ENCODE measurements around the gene NKX1-1.

NKX1-1 gene

GRCh38 chr4:1362046-1362445, 44.2 kb downstream of the NKX1-1 start:
- Histone ChIP-seq H3K4me3 (ENCODE audit: low read depth, low read length) (no peak overlapping the region), H3K14ac (ENCODE audit: low read length) (no peak overlapping the region), H3K9me3 (ENCODE audit: insufficient read depth, low read depth, low read length) (no peaks in the 10 kb centered on the region), H3K4ac (ENCODE audit: low read depth, low read length) (no peak overlapping the region), H2BK120ac (ENCODE audit: insufficient read depth, low read length, poor library complexity) (no peak overlapping the region), H3K79me2 (ENCODE audit: control insufficient read depth, insufficient read depth, low read length, poor library complexity) (no peaks in the 10 kb centered on the region), H3K27ac (ENCODE audit: low read depth, low read length) (no peak overlapping the region), H4K91ac (ENCODE audit: low read depth, low read length) (no peak overlapping the region), H3K79me1 (ENCODE audit: low read length) (no peaks in the 10 kb centered on the region), H3K4me2 (ENCODE audit: low read length) (no peak overlapping the region), H3K18ac (ENCODE audit: low read length) (no peak overlapping the region), H2AK5ac (ENCODE audit: low read length) (no peak overlapping the region), H3K36me3 (ENCODE audit: control insufficient read depth in 1 of 2, insufficient read depth in 2 of 2, low read length in 2 of 2) (peaks cover 28 to 36% of the 10 kb centered on the region in 2 experiments), H3K9ac (ENCODE audit: low read length) (no peak overlapping the region), H4K8ac (ENCODE audit: low read depth, low read length) (no peak overlapping the region), H3K23ac (ENCODE audit: low read length) (no peak overlapping the region), H2BK5ac (ENCODE audit: low read depth, low read length, poor library complexity) (no peak overlapping the region), H3K27me3 (ENCODE audit: insufficient read depth, low read length) (no peaks in the 10 kb centered on the region), H4K12ac (ENCODE audit: low read depth, low read length) (no peak overlapping the region), H3K4me1 (ENCODE audit: control insufficient read depth in 1 of 2, insufficient read depth in 2 of 2, low read length in 2 of 2) (no peaks in the 10 kb centered on the region), H2BK12ac (ENCODE audit: low read length) (no peak overlapping the region), H2AFZ (ENCODE audit: insufficient read depth, low read length, poor library complexity) (no peak overlapping the region)
- no CpG with 5 or more reads among the region's 10 CpGs for WGBS (ENCODE audit: extremely low coverage, insufficient coverage, insufficient read length)
- DNase-seq = no peak

- no peak overlapping the region for H4K12ac ChIP-seq (ENCODE audit: low read depth, low read length)
- H3K79me1 ChIP-seq (ENCODE audit: low read length) = no peaks in the 10 kb centered on the region
- H3K4ac ChIP-seq (ENCODE audit: low read depth, low read length) = no peak overlapping the region
- H2BK12ac ChIP-seq (ENCODE audit: low read length) = no peak overlapping the region
- no CpG with 5 or more reads among the region's 18 CpGs for WGBS (ENCODE audit: extremely low coverage, insufficient coverage, insufficient read length)
- H3K18ac ChIP-seq (ENCODE audit: low read length) = no peak overlapping the region
- no peak overlapping the region for H3K14ac ChIP-seq (ENCODE audit: low read length)
- H4K8ac ChIP-seq (ENCODE audit: low read depth, low read length) = no peak overlapping the region
- no peaks in the 10 kb centered on the region for H3K79me2 ChIP-seq (ENCODE audit: control insufficient read depth, insufficient read depth, low read length, poor library complexity)
- H2BK120ac ChIP-seq (ENCODE audit: insufficient read depth, low read length, poor library complexity) = no peak overlapping the region
- H4K91ac ChIP-seq (ENCODE audit: low read depth, low read length) = no peak overlapping the region
- H3K4me1 ChIP-seq (ENCODE audit: control insufficient read depth in 1 of 2, insufficient read depth in 2 of 2, low read length in 2 of 2) = no peaks in the 10 kb centered on the region
- H3K9ac ChIP-seq (ENCODE audit: low read length) = no peak overlapping the region
- no peak overlapping the region for H2AFZ ChIP-seq (ENCODE audit: insufficient read depth, low read length, poor library complexity)
- H2AK5ac ChIP-seq (ENCODE audit: low read length) = no peak overlapping the region
- no peak overlapping the region for H3K4me2 ChIP-seq (ENCODE audit: low read length)
- H3K36me3 ChIP-seq (ENCODE audit: control insufficient read depth in 1 of 2, insufficient read depth in 2 of 2, low read length in 2 of 2) = peaks cover 32 to 35% of the 10 kb centered on the region in 2 experiments
- no peak overlapping the region for H3K4me3 ChIP-seq (ENCODE audit: low read depth, low read length)
- no peak overlapping the region for H3K23ac ChIP-seq (ENCODE audit: low read length)
- H3K27me3 ChIP-seq (ENCODE audit: insufficient read depth, low read length) = no peaks in the 10 kb centered on the region
- no peaks in the 10 kb centered on the region for H3K9me3 ChIP-seq (ENCODE audit: insufficient read depth, low read depth, low read length)
- no peak for DNase-seq
- H3K27ac ChIP-seq (ENCODE audit: low read depth, low read length) = no peak overlapping the region
- no peak overlapping the region for H2BK5ac ChIP-seq (ENCODE audit: low read depth, low read length, poor library complexity)
Measured at GRCh38 chr4:1361431-1361830, 44.8 kb downstream of the NKX1-1 start.

GRCh38 chr4:1360423-1361283, 45.6 kb downstream of the NKX1-1 start:
- Histone ChIP-seq H3K4me3 (ENCODE audit: low read depth, low read length) (no peak overlapping the region), H3K9ac (ENCODE audit: low read length) (no peak overlapping the region), H4K12ac (ENCODE audit: low read depth, low read length) (no peak overlapping the region), H3K4ac (ENCODE audit: low read depth, low read length) (no peak overlapping the region), H3K18ac (ENCODE audit: low read length) (no peak overlapping the region), H4K91ac (ENCODE audit: low read depth, low read length) (no peak overlapping the region), H3K79me2 (ENCODE audit: control insufficient read depth, insufficient read depth, low read length, poor library complexity) (no peaks in the 10 kb centered on the region), H3K23ac (ENCODE audit: low read length) (no peak overlapping the region), H3K4me2 (ENCODE audit: low read length) (no peak overlapping the region), H3K79me1 (ENCODE audit: low read length) (no peaks in the 10 kb centered on the region), H4K8ac (ENCODE audit: low read depth, low read length) (no peak overlapping the region), H2BK12ac (ENCODE audit: low read length) (no peak overlapping the region), H3K4me1 (ENCODE audit: control insufficient read depth in 1 of 2, insufficient read depth in 2 of 2, low read length in 2 of 2) (no peaks in the 10 kb centered on the region), H3K36me3 (ENCODE audit: control insufficient read depth in 1 of 2, insufficient read depth in 2 of 2, low read length in 2 of 2) (peaks cover 36 to 38% of the 10 kb centered on the region in 2 experiments), H3K9me3 (ENCODE audit: insufficient read depth, low read depth, low read length) (no peaks in the 10 kb centered on the region), H3K14ac (ENCODE audit: low read length) (no peak overlapping the region), H3K27ac (ENCODE audit: low read depth, low read length) (no peak overlapping the region), H2AK5ac (ENCODE audit: low read length) (no peak overlapping the region), H2BK120ac (ENCODE audit: insufficient read depth, low read length, poor library complexity) (no peak overlapping the region), H2AFZ (ENCODE audit: insufficient read depth, low read length, poor library complexity) (no peak overlapping the region), H2BK5ac (ENCODE audit: low read depth, low read length, poor library complexity) (no peak overlapping the region), H3K27me3 (ENCODE audit: insufficient read depth, low read length) (no peaks in the 10 kb centered on the region)
- WGBS (ENCODE audit: extremely low coverage, insufficient coverage, insufficient read length) = no CpG with 5 or more reads among the region's 29 CpGs
- no peak for DNase-seq

- Histone ChIP-seq H3K79me1 (ENCODE audit: low read length) (no peaks in the 10 kb centered on the region), H4K8ac (ENCODE audit: low read depth, low read length) (no peak overlapping the region), H4K91ac (ENCODE audit: low read depth, low read length) (no peak overlapping the region), H3K4me1 (ENCODE audit: control insufficient read depth in 1 of 2, insufficient read depth in 2 of 2, low read length in 2 of 2) (no peaks in the 10 kb centered on the region), H3K27me3 (ENCODE audit: insufficient read depth, low read length) (no peaks in the 10 kb centered on the region), H2AFZ (ENCODE audit: insufficient read depth, low read length, poor library complexity) (no peak overlapping the region), H2BK12ac (ENCODE audit: low read length) (no peak overlapping the region), H4K12ac (ENCODE audit: low read depth, low read length) (no peak overlapping the region), H2BK5ac (ENCODE audit: low read depth, low read length, poor library complexity) (no peak overlapping the region), H3K18ac (ENCODE audit: low read length) (no peak overlapping the region), H2AK5ac (ENCODE audit: low read length) (no peak overlapping the region), H3K4me2 (ENCODE audit: low read length) (no peak overlapping the region), H3K23ac (ENCODE audit: low read length) (no peak overlapping the region), H3K27ac (ENCODE audit: low read depth, low read length) (no peak overlapping the region), H3K9me3 (ENCODE audit: insufficient read depth, low read depth, low read length) (no peaks in the 10 kb centered on the region), H2BK120ac (ENCODE audit: insufficient read depth, low read length, poor library complexity) (no peak overlapping the region), H3K4me3 (ENCODE audit: low read depth, low read length) (no peak overlapping the region), H3K36me3 (ENCODE audit: control insufficient read depth in 1 of 2, insufficient read depth in 2 of 2, low read length in 2 of 2) (peaks cover 43 to 45% of the 10 kb centered on the region in 2 experiments), H3K9ac (ENCODE audit: low read length) (no peak overlapping the region), H3K14ac (ENCODE audit: low read length) (no peak overlapping the region), H3K4ac (ENCODE audit: low read depth, low read length) (no peak overlapping the region), H3K79me2 (ENCODE audit: control insufficient read depth, insufficient read depth, low read length, poor library complexity) (no peaks in the 10 kb centered on the region)
- no peak for DNase-seq
- no CpG with 5 or more reads among the region's 16 CpGs for WGBS (ENCODE audit: extremely low coverage, insufficient coverage, insufficient read length)
Measured at GRCh38 chr4:1359976-1360375, 46.3 kb downstream of the NKX1-1 start.

Measured in trophoblast cell (in vitro differentiated cells and primary cell).